Fibroblast of lung (primary cell): ENCODE measurements around the gene CNTFR.

Experiments
- EZH2 ChIP-seq: IDR thresholded peaks from 2 replicates; pipeline ENCODE4 v1.5.1; 2012; ENCODE audit warnings: low read length, control low read depth, mild to moderate bottlenecking; ENCODE audit errors: missing control alignments
- TF ChIP-seq, protein P1 (sequence below), 2 donors: IDR thresholded peaks in 1 of 2; conservative IDR thresholded peaks in 1 of 2; 1 replicate in 1 of 2; 2 replicates in 1 of 2; pipeline ENCODE4 v1.5.1; 2011 to 2012; ENCODE audit warnings: low read length in 2 of 2, control low read depth in 1 of 2, inconsistent platforms in 1 of 2, low read depth in 1 of 2, mild to moderate bottlenecking in 1 of 2

GRCh38 chr9:34502891-34503290 is 86.6 kb downstream of the CNTFR start:
- TF ChIP-seq, protein P1, sequence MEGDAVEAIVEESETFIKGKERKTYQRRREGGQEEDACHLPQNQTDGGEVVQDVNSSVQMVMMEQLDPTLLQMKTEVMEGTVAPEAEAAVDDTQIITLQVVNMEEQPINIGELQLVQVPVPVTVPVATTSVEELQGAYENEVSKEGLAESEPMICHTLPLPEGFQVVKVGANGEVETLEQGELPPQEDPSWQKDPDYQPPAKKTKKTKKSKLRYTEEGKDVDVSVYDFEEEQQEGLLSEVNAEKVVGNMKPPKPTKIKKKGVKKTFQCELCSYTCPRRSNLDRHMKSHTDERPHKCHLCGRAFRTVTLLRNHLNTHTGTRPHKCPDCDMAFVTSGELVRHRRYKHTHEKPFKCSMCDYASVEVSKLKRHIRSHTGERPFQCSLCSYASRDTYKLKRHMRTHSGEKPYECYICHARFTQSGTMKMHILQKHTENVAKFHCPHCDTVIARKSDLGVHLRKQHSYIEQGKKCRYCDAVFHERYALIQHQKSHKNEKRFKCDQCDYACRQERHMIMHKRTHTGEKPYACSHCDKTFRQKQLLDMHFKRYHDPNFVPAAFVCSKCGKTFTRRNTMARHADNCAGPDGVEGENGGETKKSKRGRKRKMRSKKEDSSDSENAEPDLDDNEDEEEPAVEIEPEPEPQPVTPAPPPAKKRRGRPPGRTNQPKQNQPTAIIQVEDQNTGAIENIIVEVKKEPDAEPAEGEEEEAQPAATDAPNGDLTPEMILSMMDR (conservative IDR thresholded peaks at IDR 0.05 in 1 of 2, IDR thresholded peaks at IDR 0.05 in 1 of 2; ENCODE audit: low read depth in 1 of 2, low read length in 2 of 2) = no peak
- TF ChIP-seq EZH2 = peak; percentile 49
